Left cardiac atrium (tissue), 4 donors: ENCODE measurements around the gene CORIN. TPM values are rescaled to one million over a fixed set of nuclear protein-coding genes. Genes with fewer than 3 reads are reported as not detected.
"Not testable (repeated sequence)": the region's sequence is repeated elsewhere in the genome, so short reads cannot be mapped to it uniquely, and the experiment has no call there.

Source experiments
- ATAC-seq, 2 donors: fragments of 200-7000 bp; cut with Tn5 transposase; one replicate each; pipeline ENCODE4 v1.9.1; 2020; ENCODE audit warnings: mild to moderate bottlenecking in 2 of 2, moderate library complexity in 2 of 2
- DNase-seq: peaks from one replicate; pipeline ENCODE4 v3.0.0-alpha.2; 2020
- intact Hi-C, 2 donors: fragments of 100-400 bp; cut with DNase I; formaldehyde crosslinking; loops; one replicate each; pipeline versions ENCODE4 v1.14.1 to v1.15.1; 2022 to 2023
- microRNA-seq, 2 donors: library from miRNA; unstranded; fragments of <30 nt; microRNA quantifications; one replicate each; pipeline ENCODE4 v1.2.0, GENCODE V29; 2020
- total RNA-seq, 2 donors: library from RNA; stranded (reverse); fragmentation: NEBNext Ultra II Directional; extraction: Animal tissue kit (Norgen Biotek cat#: 25700); gene quantifications; one replicate each; pipeline ENCODE4 v1.2.1, GENCODE V29; 2021
- donor health status: DM: no; HTN: yes; CAD: no.
- donor health status: DM: no; HTN: yes; CAD: no; lungs with severe emphysema.
- donor health status: DM: yes; HTN: yes; CAD: no.
- donor health status: Dilated cardiomyopathy.

The CORIN gene
- total RNA-seq, 2 donors from 2014 or later = 89.0 to 106 TPM

DNA sequence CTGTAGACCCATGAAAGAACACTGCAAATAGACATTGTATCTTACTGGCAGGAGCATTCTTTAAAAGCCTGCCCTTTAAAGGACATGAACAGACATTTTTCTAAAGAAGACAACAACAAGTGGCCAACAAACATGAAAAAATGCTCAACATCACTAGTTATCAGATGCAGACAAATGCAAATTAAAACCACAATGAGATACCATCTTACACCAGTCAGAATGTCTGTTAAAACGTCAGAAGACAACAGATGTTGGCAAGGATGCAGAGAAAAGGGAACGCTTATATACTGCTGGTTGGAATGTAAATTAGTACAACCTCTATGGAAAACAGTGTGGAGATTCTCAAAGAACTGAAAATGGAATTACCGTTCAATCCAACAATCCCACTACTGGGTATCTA, 275.6 kb downstream of the CORIN start:
- ATAC-seq (no peak), DNase-seq (no peak)
- intact Hi-C loops = loop anchor here in 1 of 2 donors (10.0 kb wide), 1 partner anchor 97 kb away; the partner anchor contains the start of gene COMMD8

DNA sequence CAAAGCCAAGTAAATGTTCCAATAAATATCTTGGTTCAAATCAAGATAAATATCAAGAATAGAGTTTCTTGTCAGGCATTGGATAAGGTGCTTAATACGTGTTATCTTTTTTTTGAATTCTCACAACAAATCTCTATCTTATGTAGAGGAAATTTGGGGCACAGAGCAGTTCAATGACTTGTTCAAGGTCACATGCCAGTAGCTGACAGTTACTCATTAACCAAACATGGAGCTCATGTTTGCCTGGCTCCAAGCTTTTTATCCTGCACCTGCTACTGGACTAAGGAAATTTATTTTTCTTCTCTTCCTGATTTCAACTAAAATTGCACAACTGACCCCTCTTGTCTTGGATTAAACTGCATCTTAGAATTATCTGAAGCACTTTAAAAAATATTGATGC, 276.5 kb downstream of the CORIN start:
- no peak for ATAC-seq
- intact Hi-C loops = loop anchor here in 1 of 2 donors (10.0 kb wide), 1 partner anchor 97 kb away; the partner anchor contains the start of gene COMMD8
- no peak for DNase-seq

DNA sequence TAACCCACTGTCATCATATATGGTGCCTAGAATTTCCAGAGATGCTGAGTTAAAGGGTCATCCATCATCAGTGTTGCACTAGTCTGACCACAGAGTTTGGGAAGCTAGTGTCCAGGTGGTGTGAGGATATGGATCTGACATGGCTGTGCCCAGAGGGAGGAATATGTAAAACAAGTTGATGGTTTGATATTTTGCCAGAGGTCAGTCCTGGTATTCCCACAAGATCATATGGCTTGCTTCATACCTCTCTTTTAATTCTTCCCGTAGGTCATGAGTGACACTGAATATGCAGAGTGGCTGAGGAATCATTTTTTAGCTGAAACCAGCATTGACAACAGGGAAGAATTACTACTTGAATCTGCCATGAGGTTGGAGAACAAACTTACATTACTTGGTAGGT, 277.2 kb downstream of the CORIN start:
- intact Hi-C loops = loop anchor here in 1 of 2 donors (10.0 kb wide), 1 partner anchor 96 kb away; the partner anchor contains the start of gene COMMD8
- ATAC-seq = no peak
- no peak for DNase-seq

DNA sequence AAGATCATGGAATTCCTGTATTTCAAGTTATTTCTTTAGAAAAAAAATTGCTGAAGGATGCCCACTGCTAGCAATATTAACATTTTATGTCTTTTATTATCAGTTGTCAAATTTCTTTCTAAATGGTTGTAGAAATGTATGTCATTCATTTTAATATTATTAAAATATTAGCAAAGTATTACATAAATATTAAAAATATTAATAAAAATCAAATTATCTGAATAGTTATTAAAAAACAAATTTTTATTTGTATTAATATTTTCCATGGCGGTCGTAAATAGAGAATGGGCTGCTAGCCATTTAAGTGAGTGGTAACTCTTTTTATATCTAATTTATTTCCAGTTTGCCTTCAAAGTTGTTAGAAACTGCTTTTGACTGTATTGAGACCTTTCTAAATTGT, 280.6 kb downstream of the CORIN start:
- ATAC-seq (no peak), DNase-seq (no peak)
- intact Hi-C loops = no loop called here

DNA sequence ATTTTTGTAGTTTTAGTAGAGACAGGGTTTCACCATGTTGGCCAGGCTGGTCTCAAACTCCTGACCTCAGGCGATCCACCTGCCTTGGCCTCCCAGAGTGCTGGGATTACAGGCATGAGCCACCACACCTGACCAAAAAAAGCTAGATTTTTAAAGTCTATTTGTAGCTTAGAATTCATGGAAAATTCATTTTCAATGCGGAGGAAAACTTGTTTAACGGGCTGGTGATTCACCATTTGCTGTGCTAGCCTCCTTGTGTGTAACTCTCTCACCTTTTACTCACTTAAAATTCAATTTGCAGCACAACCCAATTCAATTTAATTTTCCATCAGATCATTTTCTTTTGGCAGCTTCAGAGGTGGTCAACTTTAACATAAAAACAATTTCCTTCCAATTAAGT, 281.9 kb downstream of the CORIN start:
- ATAC-seq, intact Hi-C loops, DNase-seq: not testable (repeated sequence)

DNA sequence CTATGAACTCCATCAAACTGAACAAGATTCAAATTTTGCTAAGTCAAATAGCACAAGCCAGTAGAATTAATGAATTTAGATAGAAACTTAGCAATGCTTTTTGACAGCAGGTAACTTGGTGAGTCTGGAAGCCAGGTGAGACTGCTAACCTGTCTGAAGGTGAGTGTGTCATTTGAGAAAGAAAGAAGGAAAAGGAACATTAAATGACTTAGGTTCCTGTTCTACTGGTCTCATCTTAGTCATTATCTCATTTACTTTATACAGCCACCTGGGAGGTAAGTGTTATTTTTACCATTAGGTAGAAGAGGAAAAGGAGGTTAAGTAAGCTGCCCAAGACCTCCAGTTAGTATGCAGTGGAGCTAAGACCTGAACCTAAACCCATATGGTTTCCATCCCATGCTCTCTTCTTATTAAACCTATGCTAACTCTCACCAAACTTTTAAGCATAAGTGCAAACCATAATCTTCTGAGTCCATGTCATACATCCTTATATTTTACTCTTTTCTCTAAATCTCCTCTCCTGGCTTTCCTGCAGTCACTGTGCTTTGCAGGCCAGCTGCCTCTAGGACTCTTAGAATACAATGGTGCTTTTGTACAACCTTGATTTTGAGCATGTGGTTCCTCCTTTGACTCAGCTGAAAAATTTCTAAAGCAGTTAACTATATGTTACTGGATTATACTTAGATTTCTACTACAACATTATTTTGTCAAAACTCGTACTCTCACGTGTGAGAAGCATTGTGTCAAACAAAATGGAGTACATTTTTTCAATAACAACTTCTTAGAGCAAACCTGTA, 284.3 kb downstream of the CORIN start:
- ATAC-seq (no peak), DNase-seq (no peak)
- intact Hi-C loops = no loop called here

DNA sequence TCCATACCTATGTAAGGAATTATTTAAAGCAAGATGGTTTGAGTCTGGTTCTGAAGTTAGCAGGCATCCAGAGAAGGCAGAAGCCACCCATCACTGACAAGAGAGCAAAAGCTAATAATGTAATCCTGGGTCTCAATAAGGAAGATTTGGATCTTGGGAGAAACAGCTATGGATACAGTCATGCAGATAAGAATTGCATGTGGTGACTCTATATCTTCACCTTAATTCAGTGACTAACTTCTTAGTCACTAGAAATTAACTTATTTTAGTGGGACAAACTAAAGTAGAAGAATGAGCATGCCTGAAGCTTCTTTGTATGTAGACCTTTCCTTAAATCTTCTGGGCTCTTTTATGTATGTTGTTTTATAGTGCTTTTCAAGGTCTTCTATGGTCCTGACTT, 286.2 kb downstream of the CORIN start:
- DNase-seq (no peak), ATAC-seq (no peak)
- intact Hi-C loops = no loop called here

DNA sequence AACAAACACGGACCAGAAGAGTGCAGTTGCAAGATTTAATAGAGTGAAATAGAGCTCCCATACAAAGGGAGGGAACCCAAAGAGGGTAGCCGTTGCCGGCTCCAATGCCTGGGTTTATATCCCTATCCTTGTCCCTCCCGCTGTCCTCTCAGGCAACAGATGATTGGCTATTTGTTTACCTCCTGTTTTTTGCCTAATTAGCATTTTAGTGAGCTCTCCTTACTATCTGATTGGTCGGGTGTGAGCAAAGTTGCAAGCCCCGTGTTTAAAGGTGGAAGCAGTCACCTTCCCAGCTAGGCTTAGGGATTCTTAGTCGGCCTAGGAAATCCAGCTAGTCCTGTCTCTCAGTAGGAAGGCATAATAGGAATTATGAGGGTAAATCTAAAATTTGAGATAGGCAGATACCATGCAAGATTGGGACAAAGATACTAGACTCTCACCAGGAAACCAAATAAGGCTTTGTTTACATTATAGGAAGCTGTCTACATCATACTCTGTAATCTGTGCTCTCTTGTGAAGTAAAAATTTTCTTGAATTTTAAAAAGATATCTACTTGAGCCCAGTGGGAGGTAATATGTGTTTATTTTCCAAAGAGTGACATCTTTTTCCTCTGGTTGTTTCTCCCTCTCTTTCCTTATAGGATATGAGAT, 286.8 kb downstream of the CORIN start:
- DNase-seq (no peak), ATAC-seq (no peak)
- intact Hi-C loops = no loop called here

DNA sequence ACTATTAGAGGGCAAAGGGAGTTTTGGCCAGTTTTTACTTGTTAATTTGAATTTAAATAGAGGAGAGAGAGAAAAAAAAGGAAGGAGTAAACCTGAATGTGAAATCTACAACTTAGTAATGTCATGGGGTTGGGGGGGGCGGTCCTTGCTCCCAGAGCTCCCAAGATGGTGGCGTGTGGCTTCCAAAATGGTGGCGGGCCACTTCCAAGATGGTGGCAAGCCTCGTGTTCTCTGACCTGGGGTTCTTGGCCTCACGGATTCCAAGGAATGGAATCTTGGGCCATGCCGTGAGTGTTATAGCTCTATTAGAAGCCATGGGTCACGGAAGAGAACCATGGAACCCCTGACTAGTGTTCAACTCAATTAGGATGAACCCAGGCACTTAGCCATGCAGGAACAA, 287.5 kb downstream of the CORIN start:
- ATAC-seq, intact Hi-C loops, DNase-seq: not testable (repeated sequence)

Small RNA genes within 50 kb of the gene (microRNA-seq; reads per million reads assigned to microRNA genes)
- 0 reads per million in 2 donors for gene MIR8053

Other genes starting within 250 kb of the CORIN start
- 1 to 10 TPM; 4.3 to 8.6 TPM for gene NFXL1, start 76.5 kb upstream of the CORIN start, total RNA-seq
- under 1 TPM; 0.12 to 0.92 TPM for gene CNGA1, start 178.6 kb upstream of the CORIN start, total RNA-seq
- gene NIPAL1, start 178.7 kb upstream of the CORIN start, total RNA-seq = 1 to 10 TPM in 1 of 2 donors, under 1 TPM in 1; 0.53 to 1.5 TPM